Measurements from ENCODE around the gene RYR2. TPM values are rescaled to one million over a fixed set of nuclear protein-coding genes. Genes with fewer than 3 reads are reported as not detected.

The RYR2 gene
- total RNA-seq, 4 donors from 2014 or later, result 0.23 to 4.6 (median 0.89) TPM

DNA sequence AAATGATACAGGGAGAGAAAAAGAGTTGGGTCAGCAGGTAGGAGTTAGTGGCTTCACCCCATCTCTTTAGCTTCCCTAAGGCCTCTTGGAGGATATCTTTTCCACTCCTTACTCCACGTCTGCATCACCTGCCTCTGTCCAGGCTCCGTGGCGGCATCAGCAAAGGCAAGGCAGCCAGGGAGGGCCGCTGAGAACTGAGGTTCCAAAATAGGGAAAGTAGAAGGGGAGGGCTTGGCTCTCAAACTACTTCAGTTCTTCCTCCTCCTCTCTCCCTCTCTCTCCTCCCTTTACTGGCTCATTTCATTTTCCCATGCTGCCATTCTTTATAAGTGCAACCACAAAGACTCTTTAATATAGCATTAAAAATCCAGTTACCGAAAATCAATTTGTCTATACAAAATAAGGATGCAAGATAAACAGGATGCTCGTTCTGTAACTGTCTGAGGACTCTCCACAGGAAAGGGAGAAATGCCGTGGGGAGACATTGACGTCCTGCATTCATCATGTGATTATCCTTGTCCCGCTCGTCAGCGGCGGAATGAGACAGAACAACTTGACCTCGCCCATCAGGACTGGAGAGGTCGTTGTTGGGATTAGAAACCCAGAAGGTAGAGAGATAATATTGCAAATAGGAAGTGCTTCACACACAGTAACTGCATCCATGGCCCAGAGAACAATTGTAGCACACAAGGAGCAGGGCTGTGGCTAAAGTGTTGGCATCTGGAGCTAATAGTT, 34.7 kb upstream of the RYR2 start:
- WGBS, 2 donors, result 62 to 70% methylated on average over 14 of the region's 14 CpGs
- no peak overlapping the region for H3K27ac ChIP-seq
- intact Hi-C loops (cut with DNase I), result no loop called here
- DNase-seq, result no peak
- no peak for TF ChIP-seq POLR2A (IDR thresholded peaks at IDR 0.05)
- TF ChIP-seq CTCF (IDR thresholded peaks at IDR 0.05), result no peak
- H3K9me3 ChIP-seq, result no peaks in the 10 kb centered on the region
- H3K4me1 ChIP-seq, result peaks cover 0 to under 1% (median 0%) of the 10 kb centered on the region in 3 donors
- H3K36me3 ChIP-seq, result no peaks in the 10 kb centered on the region
- no peak overlapping the region for H3K4me3 ChIP-seq
- H3K27me3 ChIP-seq, result no peaks in the 10 kb centered on the region

- H3K27ac ChIP-seq, result no peak overlapping the region
- no peaks in the 10 kb centered on the region for H3K36me3 ChIP-seq
- H3K9me3 ChIP-seq, result no peaks in the 10 kb centered on the region
- no peak overlapping the region for H3K4me3 ChIP-seq
- DNase-seq, result no peak
- no peaks in the 10 kb centered on the region for H3K27me3 ChIP-seq
- TF ChIP-seq POLR2A (IDR thresholded peaks at IDR 0.05), result no peak
- TF ChIP-seq CTCF (IDR thresholded peaks at IDR 0.05), result no peak
- peaks cover 0 to 12% (median 0%) of the 10 kb centered on the region in 3 donors for H3K4me1 ChIP-seq
- 86 to 89% methylated on average over 4 of the region's 4 CpGs for WGBS, 2 donors
- intact Hi-C loops (cut with DNase I), result no loop called here
Measured at GRCh38 chr1:237009611-237010010, 32.4 kb upstream of the RYR2 start.

GRCh38 chr1:237011432-237011831, 30.6 kb upstream of the RYR2 start:
- Histone ChIP-seq H3K27me3 (no peaks in the 10 kb centered on the region), H3K4me1 (peaks cover 0 to 12% (median 0%) of the 10 kb centered on the region in 3 donors), H3K4me3 (no peak overlapping the region), H3K27ac (peak overlapping the region in 3 of 4 donors; percentile 45 to 77 (median 75)), H3K36me3 (no peaks in the 10 kb centered on the region), H3K9me3 (no peaks in the 10 kb centered on the region)
- TF ChIP-seq CTCF (IDR thresholded peaks at IDR 0.05), result no peak
- TF ChIP-seq POLR2A (IDR thresholded peaks at IDR 0.05), result no peak
- no peak for DNase-seq
- intact Hi-C loops (cut with DNase I), result no loop called here
- WGBS, 2 donors, result 59 to 63% methylated on average over 3 of the region's 3 CpGs

- 59 to 62% methylated on average over 5 of the region's 5 CpGs for WGBS, 2 donors
Measured at GRCh38 chr1:237012361-237012760, 29.6 kb upstream of the RYR2 start.

More at GRCh38 chr1:237012361-237012760, 29.6 kb upstream of the RYR2 start:
- H3K9me3 ChIP-seq, result no peaks in the 10 kb centered on the region
- no peaks in the 10 kb centered on the region for H3K27me3 ChIP-seq
- TF ChIP-seq POLR2A (IDR thresholded peaks at IDR 0.05) (no peak), CTCF (IDR thresholded peaks at IDR 0.05) (no peak)
- intact Hi-C loops (cut with DNase I), result no loop called here
- H3K4me1 ChIP-seq, result peaks cover 0 to 12% (median 0%) of the 10 kb centered on the region in 3 donors
- H3K36me3 ChIP-seq, result no peaks in the 10 kb centered on the region
- no peak for DNase-seq
- no peak overlapping the region for H3K4me3 ChIP-seq
- H3K27ac ChIP-seq, result peak overlapping the region in 3 of 4 donors; percentile 45 to 77 (median 75)

All from esophagus squamous epithelium (tissue), 5 donors.